K562 (cell line): ENCODE measurements around the gene SAE1. TPM values are rescaled to one million over a fixed set of nuclear protein-coding genes. Genes with fewer than 3 reads are reported as not detected.

Experiments
- DACH1 ChIP-seq: fragments of 450-650 bp; IDR thresholded peaks from 2 replicates; pipeline ENCODE4 v1.6.1; 2018; ENCODE audit not compliant: partially characterized antibody
- ELF4 ChIP-seq: fragments of 450-650 bp; formaldehyde crosslinking; IDR thresholded peaks from 2 replicates; pipeline ENCODE4 v1.4.0; 2022; ENCODE audit warnings: missing genetic modification characterization
- GATAD2A ChIP-seq: fragments of 450-650 bp; IDR thresholded peaks from 2 replicates; pipeline ENCODE4 v1.6.1; 2017
- KLF13 ChIP-seq: fragments of 450-650 bp; IDR thresholded peaks from 2 replicates; pipeline ENCODE4 v1.6.1; 2016; ENCODE audit warnings: missing genetic modification characterization, low read depth, mild to moderate bottlenecking, missing compliant biosample characterization, moderate library complexity, borderline replicate concordance
- MLX ChIP-seq, 2 experiments: fragments of 450-650 bp in 1 of 2; sonication (generic) in 1 of 2; formaldehyde crosslinking; conservative IDR thresholded peaks; 2 replicates each; pipeline versions ENCODE4 v1.4.0 to v1.8.1; 2020 to 2022; ENCODE audit warnings: mild to moderate bottlenecking in 1 of 2, missing genetic modification reagents in 1 of 2
- PRMT5 ChIP-seq: sonication (generic); formaldehyde crosslinking; IDR thresholded peaks from 2 replicates; pipeline ENCODE4 v1.5.0; 2020; ENCODE audit warnings: missing genetic modification reagents
- PTBP1 ChIP-seq: fragments of 200-400 bp; formaldehyde crosslinking; IDR thresholded peaks from 2 replicates; pipeline ENCODE4 v1.6.1; 2017; ENCODE audit warnings: low read depth, low read length
- PTRF ChIP-seq: fragments of 450-650 bp; IDR thresholded peaks from 2 replicates; pipeline ENCODE4 v1.6.1; 2016; ENCODE audit warnings: mild to moderate bottlenecking, missing genetic modification characterization, missing compliant biosample characterization
- SMAD2 ChIP-seq: fragments of 150-350 bp; IDR thresholded peaks from 2 replicates; pipeline ENCODE4 v1.6.1; 2014; ENCODE audit warnings: low read depth, mild to moderate bottlenecking, low read length
- SP1 ChIP-seq: sonication (generic); formaldehyde crosslinking; IDR thresholded peaks from 2 replicates; pipeline ENCODE4 v1.8.1; 2022; ENCODE audit warnings: mild to moderate bottlenecking, missing genetic modification reagents
- SRSF1 ChIP-seq: fragments of 200-400 bp; formaldehyde crosslinking; IDR thresholded peaks from 2 replicates; pipeline ENCODE4 v1.6.1; 2017; ENCODE audit warnings: mild to moderate bottlenecking, low read depth, low read length, moderate library complexity
- STAT6 ChIP-seq: sonication (generic); formaldehyde crosslinking; IDR thresholded peaks from 2 replicates; pipeline ENCODE4 v1.8.1; 2023; ENCODE audit warnings: mild to moderate bottlenecking, missing genetic modification reagents
- SUPT5H ChIP-seq: fragments of 450-650 bp; IDR thresholded peaks from 2 replicates; pipeline ENCODE4 v1.6.1; 2016
- ZNF354B ChIP-seq: fragments of 250-450 bp; sonication (Bioruptor Pico); IDR thresholded peaks from 2 replicates; pipeline ENCODE4 v1.4.0; 2020
- ZNF384 ChIP-seq: IDR thresholded peaks from 2 replicates; pipeline ENCODE4 v1.6.1; 2012; ENCODE audit warnings: low read depth, low read length, improper control_type of control experiment
- ZNF445 ChIP-seq: fragments of 250-450 bp; sonication (Bioruptor Pico); IDR thresholded peaks from 2 replicates; pipeline ENCODE4 v1.4.0; 2020; ENCODE audit warnings: low read depth, mild to moderate bottlenecking, moderate library complexity
- polyA plus RNA-seq, 8 experiments: library from polyadenylated mRNA; depleted of rRNA in 4 of 8; stranded (reverse) in 5 of 8; unstranded in 3 of 8; fragments of >200 nt; fragmentation: Nextera tagmentation in 2 of 8; fragmentation: Illumina TruSeq in 1 of 8; extraction: Ambion mirVana in 2 of 8; extraction: Trizol in 1 of 8; gene quantifications; 2 replicates each; pipeline versions ENCODE4 v1.2.1 to v1.2.3, GENCODE V29; 2011 to 2014; ENCODE audit warnings: inconsistent platforms in 1 of 8, missing spikeins in 1 of 8
- total RNA-seq, 7 experiments: library from RNA; depleted of rRNA in 6 of 7; stranded (reverse); fragments of >200 nt in 6 of 7; fragmentation: Illumina TruSeq in 2 of 7; extraction: Trizol in 2 of 7; gene quantifications; 2 replicates each; pipeline versions ENCODE4 v1.2.1 to v1.2.3, GENCODE V29; 2011 to 2021; ENCODE audit warnings: low replicate concordance in 1 of 7
- TF ChIP-seq, protein P1 (sequence below): fragments of 250-450 bp; sonication (Bioruptor Pico); IDR thresholded peaks from 2 replicates; pipeline ENCODE4 v1.8.0; 2022; ENCODE audit warnings: moderate library complexity, mild to moderate bottlenecking, inconsistent platforms
- TF ChIP-seq, protein P2 (sequence below): fragments of 450-650 bp; formaldehyde crosslinking; IDR thresholded peaks from 2 replicates; pipeline ENCODE4 v1.4.0; 2022; ENCODE audit warnings: missing genetic modification characterization
- TF ChIP-seq, protein P3 (sequence below): fragments of 250-450 bp; sonication (Bioruptor Pico); IDR thresholded peaks from 2 replicates; pipeline ENCODE4 v1.5.0; 2021; ENCODE audit warnings: mild to moderate bottlenecking, borderline replicate concordance

The SAE1 gene
- total and polyA plus RNA-seq, 9 of the 15 experiments (the other 6 are each of a cell fraction or from before 2014, with no cell fraction given) = 82.8 to 299 (median 217) TPM

GRCh38 chr19:47112166-47112996 lies 18.3 kb upstream of the SAE1 start (continued):
- TF ChIP-seq ZNF384 = no peak
- no peak for TF ChIP-seq SP1 (CRISPR knock-in tag)
- 0 out of 2 replicates have a peak, but pooled peaks have one; percentile 37 for TF ChIP-seq ZNF445 (CRISPR knock-in tag)
- TF ChIP-seq STAT6 (CRISPR knock-in tag) = no peak
- TF ChIP-seq PTBP1 = no peak
- TF ChIP-seq, protein P1, sequence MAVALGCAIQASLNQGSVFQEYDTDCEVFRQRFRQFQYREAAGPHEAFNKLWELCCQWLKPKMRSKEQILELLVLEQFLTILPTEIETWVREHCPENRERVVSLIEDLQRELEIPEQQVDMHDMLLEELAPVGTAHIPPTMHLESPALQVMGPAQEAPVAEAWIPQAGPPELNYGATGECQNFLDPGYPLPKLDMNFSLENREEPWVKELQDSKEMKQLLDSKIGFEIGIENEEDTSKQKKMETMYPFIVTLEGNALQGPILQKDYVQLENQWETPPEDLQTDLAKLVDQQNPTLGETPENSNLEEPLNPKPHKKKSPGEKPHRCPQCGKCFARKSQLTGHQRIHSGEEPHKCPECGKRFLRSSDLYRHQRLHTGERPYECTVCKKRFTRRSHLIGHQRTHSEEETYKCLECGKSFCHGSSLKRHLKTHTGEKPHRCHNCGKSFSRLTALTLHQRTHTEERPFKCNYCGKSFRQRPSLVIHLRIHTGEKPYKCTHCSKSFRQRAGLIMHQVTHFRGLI (CRISPR knock-in tag) = no peak; the same call in none of the 2 replicates
- TF ChIP-seq KLF13 (tag) = peak; percentile 29; the same call in 1 of the 2 replicates
- TF ChIP-seq SMAD2 = no peak
- TF ChIP-seq SUPT5H = peak; percentile 82
- TF ChIP-seq SRSF1 = 0 out of 2 replicates have a peak, but pooled peaks have one; percentile 56
- TF ChIP-seq DACH1 = no peak
- peak; percentile 52 for TF ChIP-seq GATAD2A
- no peak for TF ChIP-seq ZNF354B (CRISPR knock-in tag)
- TF ChIP-seq MLX (CRISPR knock-in tag; conservative IDR thresholded peaks at IDR 0.05) = peak in 1 of 2 experiments; percentile 42; a peak in 1 of 4 replicates
- TF ChIP-seq, protein P2, sequence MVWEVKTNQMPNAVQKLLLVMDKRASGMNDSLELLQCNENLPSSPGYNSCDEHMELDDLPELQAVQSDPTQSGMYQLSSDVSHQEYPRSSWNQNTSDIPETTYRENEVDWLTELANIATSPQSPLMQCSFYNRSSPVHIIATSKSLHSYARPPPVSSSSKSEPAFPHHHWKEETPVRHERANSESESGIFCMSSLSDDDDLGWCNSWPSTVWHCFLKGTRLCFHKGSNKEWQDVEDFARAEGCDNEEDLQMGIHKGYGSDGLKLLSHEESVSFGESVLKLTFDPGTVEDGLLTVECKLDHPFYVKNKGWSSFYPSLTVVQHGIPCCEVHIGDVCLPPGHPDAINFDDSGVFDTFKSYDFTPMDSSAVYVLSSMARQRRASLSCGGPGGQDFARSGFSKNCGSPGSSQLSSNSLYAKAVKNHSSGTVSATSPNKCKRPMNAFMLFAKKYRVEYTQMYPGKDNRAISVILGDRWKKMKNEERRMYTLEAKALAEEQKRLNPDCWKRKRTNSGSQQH (CRISPR knock-in tag) = no peak
- peak; percentile 25; the same call in 1 of the 2 replicates for TF ChIP-seq PRMT5 (CRISPR knock-in tag)
- TF ChIP-seq PTRF (tag) = no peak
- TF ChIP-seq, protein P3, sequence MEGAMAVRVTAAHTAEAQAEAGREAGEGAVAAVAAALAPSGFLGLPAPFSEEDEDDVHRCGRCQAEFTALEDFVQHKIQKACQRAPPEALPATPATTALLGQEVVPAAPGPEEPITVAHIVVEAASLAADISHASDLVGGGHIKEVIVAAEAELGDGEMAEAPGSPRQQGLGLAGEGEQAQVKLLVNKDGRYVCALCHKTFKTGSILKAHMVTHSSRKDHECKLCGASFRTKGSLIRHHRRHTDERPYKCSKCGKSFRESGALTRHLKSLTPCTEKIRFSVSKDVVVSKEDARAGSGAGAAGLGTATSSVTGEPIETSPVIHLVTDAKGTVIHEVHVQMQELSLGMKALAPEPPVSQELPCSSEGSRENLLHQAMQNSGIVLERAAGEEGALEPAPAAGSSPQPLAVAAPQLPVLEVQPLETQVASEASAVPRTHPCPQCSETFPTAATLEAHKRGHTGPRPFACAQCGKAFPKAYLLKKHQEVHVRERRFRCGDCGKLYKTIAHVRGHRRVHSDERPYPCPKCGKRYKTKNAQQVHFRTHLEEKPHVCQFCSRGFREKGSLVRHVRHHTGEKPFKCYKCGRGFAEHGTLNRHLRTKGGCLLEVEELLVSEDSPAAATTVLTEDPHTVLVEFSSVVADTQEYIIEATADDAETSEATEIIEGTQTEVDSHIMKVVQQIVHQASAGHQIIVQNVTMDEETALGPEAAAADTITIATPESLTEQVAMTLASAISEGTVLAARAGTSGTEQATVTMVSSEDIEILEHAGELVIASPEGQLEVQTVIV (CRISPR knock-in tag) = 0 out of 2 replicates have a peak, but pooled peaks have one; percentile 18
- TF ChIP-seq ELF4 (CRISPR knock-in tag) = no peak; the same call in 1 of the 2 replicates
